Activated naive CD4-positive, alpha-beta T cell (primary cell): Measurements from ENCODE around the gene RABGAP1L.
"Not testable (repeated sequence)": the region's sequence is repeated elsewhere in the genome, so short reads cannot be mapped to it uniquely, and the experiment has no call there.

Experiments used
- DNase-seq, 4 experiments: peaks; one replicate each; lab custom pipeline; 2025; lab: John Stamatoyannopoulos, UW

RABGAP1L gene

DNA sequence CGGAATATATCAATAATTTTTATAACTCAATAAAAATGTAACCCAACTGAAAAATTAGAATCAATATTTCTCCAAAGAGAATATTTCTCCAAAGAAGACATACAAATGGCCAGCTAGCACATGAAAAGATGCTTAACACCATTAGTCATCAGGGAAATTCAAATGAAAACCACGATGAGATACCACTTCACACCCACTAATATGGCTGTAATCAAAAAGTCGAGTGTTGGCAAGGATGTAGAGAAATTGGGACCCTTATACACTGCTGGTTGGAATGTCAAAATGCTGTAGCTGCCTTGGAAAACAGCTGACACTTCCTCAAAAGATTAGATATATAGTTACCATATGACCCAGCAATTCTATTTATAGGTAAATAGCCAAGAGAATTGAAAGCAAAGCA, 421.5 kb downstream of the RABGAP1L start:
- no peak for DNase-seq

DNA sequence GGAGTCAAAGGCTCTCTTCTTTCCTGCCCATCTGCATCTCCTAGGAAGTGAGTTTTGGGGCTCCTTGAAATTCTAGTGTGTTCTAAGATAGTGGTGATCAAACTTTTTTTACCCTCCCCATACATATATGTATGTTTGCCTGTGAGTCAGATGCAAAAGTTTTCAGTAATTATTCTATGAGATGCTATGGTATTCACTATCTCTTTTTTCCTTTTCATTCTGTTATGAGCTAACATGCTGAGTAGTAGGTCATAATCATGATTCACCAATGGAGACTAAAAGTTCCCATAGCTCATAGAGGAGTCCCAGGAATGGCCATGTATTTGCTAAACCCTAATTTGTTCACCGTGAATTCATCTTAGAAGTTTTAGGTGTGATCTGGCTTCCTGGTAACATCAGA, 424.0 kb downstream of the RABGAP1L start:
- no peak for DNase-seq

DNA sequence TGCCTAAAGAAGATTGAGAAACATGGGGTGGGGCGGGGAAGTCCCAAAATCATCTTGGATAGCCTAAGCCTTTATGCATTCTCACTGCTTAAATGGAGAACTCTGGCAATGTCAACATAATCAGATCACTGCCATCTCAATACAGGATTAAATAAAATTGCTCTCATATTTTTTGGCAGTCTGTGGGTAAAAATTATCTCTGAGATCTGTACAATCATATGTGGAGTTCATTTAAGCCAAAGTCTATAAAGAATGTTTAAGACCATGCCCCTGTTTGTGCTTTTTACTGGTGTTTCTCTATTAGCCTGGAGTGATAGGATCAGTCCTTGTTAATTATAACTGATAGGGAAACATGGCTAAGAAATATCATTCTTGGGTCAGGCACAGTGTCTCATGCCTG, 424.8 kb downstream of the RABGAP1L start:
- DNase-seq = no peak

DNA sequence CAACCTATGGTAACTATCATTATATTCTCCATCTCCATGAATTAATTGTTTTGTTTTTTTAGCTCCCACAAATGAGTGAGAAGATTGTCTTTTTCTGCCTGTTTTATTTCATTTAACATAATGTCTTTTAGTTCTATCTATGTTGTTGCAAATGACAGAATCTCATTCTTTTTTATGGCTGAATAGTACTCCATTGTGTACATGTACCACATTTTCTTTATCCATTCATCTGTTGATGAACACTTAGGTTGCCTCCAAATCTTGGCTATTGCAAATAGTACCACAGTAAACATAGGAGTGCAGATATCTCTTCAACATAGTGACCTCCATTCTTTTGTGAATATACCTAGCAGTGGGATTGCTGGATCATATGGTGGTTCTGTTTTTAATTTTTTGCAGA, 429.3 kb downstream of the RABGAP1L start:
- DNase-seq = not testable (repeated sequence)

DNA sequence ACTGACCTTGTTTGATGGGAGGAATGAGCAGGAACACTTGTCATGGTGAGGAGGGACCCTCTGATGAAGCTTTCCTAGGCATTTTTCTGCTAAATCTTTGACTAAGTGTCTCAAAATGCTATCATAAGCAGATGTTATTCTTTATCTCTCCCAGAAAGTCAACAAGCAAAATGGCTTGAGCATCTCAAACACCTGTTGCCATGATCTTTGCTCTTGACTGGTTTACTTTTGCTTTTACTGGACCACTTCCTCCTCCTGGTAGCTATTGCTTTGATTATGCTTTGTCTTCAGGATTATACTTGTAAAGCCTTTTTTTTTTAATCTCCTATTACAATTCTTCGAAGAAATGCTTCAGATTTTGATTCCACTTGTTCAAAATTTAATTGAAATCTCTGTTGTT, 445.9 kb downstream of the RABGAP1L start:
- DNase-seq = no peak

DNA sequence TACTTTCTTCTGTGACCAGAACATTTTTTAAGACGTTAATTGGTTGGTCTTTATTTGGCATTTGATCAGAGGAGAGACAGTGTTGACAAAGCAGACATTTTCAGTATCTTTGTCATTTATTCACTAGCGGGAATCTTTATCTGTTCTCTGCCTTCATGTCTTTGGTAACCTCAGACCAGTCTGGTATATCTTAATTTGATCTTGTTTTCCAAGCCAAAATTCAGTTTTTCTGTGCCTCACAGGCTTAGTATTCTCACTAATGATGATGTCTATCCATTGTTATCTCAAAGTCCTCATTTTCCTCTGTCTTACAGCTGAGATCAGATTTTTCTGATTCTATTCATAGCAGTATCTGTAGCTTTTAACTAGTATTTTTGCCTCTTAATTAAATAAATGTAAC, 447.2 kb downstream of the RABGAP1L start:
- DNase-seq = no peak

DNA sequence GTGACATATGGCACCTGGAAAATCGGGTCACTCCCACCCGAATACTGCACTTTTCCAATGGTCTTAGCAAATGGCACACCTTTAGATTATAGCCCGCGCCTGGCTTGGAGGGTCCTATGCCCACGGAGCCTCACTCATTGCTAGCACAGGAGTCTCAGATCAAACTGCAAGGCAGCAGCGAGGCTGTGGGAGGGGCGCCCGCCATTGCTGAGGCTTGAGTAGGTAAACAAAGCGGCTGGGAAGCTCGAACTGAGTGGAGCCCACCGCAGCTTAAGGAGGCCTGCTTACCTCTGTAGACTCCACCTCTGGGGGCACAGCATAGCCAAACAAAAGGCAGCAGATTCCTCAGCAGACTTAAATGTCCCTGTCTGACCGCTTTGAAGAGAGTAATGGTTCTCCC, 458.6 kb downstream of the RABGAP1L start:
- DNase-seq = not testable (repeated sequence)

DNA sequence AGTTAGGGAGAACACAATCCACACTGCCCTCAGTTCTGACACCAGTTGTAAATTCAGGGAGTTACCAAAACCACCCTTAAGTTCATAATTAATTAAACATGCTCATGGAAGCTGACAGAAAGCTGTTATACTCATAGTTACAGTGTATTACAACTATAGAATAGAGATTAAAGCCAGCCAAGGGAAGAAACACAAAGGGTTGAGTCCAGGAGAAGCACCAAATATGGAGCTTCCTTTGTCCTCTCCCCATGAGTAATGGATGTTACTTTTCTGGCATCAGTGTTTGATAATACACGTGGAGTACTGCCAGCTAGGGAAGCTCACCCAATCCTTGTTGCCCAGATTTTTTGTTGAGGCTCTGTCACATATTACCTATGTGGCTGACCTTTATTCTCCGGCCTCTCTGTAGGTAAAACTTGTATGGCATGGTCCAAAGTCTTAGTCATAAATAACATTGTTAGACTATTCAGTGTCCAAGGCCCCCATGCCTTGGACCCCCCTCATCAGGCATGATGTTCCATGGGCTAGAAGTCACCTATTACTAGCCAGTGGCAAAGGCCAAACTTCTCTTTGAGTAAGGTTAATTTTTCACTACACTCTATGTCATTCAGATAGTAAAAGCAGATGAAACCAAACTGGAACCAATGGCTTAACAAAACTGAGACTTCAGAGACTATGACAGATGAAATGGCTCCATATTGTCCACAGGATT, 464.2 kb downstream of the RABGAP1L start:
- no peak for DNase-seq

DNA sequence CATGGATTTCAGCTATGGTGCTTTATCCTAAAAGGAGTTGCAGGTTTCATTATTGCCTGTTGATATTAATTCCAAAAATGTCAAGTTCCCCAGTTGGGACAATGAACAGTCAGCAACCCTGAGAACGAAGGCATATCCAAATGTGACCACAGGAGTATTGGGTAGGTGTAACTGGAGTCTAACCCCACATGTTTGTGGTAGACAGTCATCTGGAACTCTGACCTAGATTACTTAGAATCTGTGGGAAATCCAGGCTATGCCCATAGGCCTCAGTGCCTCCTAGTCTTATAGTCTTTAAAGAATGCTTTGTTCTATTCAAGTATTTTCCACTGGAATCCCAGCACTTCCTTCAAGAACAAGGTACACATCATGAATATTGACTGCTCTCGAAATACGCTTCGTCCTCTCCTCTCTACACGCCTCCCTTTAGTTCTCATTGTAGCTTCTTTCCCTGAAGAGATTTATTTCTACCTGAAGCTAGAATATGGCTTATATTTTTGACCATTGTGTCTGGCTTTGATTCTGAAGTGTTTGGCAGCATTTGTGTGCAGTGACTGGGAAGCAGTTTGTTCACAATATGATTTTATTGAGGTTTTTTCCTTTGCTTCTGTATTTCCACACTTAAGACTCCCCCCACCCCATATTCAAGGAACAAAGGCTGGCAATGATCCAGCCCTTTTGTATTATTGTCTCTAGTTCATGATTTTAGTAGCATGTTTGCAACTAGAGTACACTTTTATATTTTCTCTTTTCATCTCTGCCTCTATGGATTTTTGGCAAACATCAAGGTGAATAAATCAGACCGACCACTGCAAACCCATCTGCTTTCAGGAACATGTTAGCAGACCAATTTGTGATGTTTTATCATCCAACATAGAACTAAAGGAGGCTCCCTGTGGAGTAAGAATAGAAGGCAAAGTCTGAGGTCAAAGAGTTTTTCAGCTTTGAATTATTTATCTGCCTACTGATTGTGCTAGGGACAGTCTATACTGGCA, 467.0 kb downstream of the RABGAP1L start:
- DNase-seq = no peak

DNA sequence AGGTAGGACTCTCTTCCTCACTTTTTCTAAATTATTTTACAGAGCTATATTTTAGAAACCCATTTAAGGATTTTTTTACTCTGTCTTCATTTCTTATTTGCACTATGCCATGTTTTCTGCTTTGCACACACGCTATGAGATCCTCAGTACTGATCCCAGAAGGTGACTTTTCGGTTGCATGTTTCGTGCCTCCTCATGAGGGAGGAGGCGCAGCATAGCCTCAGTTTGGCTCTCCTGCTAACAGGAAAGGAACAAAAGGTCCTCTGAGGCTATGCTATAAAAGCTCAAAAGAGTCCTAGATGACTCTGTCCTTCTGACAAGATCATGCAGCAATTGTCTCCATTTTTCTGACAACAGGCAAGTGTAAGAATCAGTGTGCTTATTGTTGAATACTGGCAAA, 478.2 kb downstream of the RABGAP1L start:
- no peak for DNase-seq

DNA sequence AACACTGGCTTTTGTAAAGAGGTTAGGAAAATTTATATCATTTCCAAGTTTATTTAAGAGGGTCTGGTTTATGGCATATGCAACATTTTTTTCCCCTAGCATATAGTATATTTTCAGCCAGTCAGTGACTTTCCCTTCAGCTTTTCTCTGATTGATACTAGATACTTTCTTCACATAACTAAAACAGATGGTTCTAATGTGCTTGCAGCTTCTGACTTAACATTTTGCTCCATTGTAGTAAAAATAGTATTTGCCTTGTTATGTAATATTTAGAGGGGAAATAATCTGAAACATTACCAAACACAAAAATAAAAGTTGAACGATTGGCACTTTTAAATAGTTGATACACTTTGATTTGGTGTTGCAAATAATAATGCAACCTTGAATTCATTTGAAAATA, 480.1 kb downstream of the RABGAP1L start:
- no peak for DNase-seq

DNA sequence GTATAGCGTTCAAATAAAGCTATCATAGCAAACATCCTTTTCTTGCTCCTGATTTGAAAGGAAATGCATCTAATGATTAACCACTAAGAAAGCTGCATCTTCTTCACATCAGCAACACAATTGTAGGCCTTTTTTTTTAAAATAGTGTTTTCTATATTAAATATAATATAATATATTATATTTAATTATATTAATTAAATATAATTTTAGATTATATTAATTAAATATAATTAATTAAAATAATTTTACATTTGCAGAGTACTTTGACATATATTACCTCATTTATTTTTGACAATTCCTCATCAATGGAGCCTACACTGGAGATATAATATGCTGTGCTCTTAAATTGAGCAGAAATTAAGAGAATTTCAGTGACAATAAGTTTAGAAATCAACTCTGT, 481.5 kb downstream of the RABGAP1L start:
- no peak for DNase-seq

DNA sequence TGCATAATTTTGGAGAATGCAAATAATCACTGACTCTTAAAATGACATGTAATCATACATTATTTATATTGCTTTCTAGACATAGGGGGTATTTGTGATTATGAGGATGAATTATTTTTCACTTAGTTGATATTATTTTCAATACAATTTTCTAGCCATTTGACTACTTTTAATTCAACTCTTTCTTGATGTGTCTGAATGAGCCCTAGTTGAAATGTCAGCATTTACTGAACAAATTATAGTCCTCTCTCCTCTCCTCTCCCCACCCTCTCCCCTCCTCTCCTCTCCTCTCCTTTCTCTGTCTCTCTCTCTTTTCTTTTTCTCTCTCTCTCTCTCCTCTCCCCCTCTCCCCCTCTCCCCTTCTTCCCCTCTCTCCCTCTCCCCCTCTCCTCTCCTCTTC, 483.1 kb downstream of the RABGAP1L start:
- DNase-seq = no peak

DNA sequence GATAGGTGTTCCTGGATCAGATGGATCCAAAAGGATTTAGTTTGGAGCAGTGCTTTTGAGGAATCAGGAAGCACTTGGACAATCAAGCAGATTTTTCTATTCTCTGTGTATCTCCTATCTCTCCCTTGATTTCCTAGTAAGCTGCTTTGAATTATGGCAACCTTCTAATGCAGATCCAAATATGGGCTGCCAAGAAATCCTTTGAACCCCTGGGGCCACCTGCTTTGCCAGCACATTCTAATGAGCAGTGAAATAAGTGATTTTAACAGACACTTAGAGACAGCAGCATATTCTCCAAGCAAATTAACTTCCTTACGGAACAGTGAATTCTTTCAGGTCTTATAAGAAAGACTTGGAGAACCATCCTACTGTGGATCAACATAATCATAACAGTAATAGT, 483.9 kb downstream of the RABGAP1L start:
- no peak for DNase-seq

DNA sequence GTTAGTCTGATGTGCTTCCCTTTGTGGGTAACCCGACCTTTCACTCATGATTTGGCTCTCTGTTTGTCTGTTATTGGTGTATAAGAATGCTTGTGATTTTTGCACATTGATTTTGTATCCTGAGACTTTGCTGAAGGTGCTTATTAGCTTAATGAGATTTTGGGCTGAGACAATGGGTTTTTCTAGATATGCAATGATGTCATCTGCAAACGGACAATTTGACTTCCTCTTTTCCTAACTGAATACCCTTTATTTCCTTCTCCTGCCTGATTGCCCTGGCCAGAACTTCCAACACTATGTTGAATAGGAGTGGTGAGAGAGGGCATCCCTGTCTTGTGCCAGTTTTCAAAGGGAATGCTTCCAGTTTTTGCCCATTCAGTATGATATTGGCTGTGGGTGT, 490.3 kb downstream of the RABGAP1L start:
- DNase-seq = not testable (repeated sequence)

DNA sequence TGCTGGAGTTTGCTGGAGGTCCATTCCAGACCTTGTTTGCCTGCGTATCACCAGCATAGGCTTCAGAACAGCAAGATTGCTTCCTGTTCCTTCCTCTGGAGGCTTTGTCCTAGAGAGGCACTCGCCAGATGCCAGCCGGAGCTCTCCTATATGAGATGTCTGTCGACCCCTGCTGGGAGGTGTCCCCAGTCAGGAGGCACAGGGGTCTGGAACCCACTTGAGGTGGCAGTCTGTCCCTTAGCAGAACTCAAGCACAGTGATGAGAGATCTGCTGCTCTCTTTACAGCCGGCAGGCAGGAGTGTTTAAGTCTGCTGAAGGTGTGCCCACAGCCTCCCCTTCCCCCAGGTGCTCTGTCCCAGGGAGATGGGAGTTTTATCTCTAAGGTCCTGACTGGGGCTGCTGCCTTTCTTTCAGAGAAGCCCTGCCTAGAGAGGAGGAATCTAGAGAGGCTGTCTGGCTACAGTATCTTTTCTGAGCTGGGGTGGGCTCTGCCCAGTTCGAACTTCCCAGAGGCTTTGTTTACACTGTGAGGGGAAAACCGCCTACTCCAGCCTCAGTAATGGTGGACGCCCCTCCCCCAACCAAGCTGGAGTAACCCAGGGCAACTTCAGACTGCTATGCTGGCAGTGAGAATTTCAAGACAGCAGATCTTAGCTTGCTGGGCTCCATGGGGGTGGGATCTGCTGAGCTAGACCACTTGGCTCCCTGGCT, 493.4 kb downstream of the RABGAP1L start:
- DNase-seq = no peak

DNA sequence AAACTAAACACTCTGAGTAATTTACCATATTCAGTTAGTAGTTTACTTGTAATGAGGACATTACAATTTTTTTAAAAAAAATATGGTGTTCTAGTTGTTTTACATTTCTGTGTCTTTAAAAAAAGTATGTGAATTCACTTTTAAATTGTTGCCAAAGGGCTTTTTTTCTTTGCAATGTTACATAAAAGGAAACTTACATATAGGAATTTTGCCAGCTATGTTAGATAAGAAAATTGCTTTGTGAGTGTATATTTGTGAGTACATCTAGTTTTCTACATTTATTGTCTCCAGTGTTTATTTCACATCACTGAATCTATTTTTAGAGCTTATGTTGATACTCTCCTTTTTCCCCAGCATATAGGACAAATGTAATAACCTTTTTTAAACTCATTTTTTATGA, 495.2 kb downstream of the RABGAP1L start:
- no peak for DNase-seq

DNA sequence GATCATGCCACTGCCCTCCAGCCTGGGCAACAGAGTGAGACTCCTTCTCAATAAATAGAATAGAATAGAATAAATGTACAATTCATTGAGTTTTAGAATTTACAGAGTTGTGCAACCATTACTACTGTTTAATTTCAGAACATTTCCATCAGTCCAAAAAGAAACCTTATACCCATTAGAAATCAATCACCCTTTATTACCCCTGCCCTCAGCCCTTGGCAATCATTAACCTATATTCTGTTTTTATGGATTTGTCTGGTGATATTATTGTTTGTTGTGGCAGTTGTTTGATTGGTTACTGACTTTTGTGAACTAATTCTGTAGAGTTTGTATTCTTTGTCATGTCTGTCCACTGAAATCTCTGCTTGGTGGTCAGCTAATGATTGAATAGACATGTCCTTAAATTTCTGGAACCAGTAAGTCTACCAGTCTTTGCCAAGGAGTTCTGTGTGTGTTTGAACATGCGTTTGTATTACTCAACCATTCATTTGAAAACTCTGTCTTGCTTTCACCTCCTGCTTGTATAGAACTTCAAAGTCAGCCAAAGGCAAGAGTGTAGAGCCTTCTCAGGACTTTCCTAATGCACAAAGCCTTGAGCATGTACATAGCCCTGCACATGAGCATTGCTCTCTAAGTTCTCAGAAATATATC, 497.2 kb downstream of the RABGAP1L start:
- no peak for DNase-seq

DNA sequence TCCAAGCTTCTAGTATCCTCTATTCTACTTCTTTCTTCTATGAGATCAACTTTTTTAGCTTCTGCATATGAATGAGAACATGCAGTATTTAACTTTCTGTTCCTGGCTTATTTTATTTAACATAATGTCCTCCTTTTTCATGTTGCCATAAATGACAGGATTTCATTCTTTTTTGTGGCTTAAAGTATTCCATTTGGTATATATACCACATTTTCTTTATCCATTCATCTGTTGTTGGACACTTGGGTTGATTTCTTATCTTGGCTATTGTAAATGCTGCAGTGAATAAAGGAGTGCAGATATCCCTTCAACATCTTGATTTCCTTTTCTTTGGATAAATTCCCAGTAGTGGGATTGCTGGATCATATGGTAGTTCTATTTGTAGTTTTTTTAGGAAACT, 498.1 kb downstream of the RABGAP1L start:
- no peak for DNase-seq

DNA sequence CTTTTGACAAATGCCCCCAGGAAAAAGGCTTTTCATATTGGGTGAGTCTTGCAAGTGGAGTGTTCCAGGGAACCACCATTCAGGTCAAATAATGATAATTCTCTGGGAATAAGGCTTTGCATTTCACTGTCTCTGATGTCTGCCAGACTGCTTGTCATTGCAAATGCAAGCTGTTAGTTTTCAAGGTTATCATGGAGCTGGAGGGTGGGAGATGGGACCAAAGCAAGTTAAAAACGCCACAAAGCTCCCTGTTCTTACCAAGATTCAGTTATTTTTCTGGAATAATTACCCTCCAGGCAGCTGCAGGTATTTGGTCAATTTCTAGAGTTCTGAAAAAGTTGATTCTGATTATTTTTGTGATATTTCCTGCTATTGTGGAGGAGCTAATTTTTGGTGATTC, 498.6 kb downstream of the RABGAP1L start:
- no peak for DNase-seq

DNA sequence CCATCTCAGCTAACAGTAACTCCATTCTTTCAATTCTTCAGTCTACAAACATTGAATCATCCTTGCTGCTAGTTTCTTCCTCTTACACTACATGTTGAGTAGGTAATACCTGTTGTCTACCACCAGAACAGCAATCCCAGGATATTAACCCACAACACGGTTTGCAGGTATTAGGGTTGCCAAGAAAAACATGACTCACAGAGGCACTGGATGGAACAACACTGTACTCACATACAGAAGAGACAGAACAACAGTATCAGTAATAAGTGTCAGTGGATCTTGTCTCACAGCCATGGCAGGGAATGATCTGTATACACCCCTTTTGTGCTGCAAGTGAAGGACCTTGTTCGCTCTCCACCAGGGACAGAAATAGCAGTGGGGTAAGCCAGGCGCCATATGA, 500.5 kb downstream of the RABGAP1L start:
- DNase-seq = no peak

DNA sequence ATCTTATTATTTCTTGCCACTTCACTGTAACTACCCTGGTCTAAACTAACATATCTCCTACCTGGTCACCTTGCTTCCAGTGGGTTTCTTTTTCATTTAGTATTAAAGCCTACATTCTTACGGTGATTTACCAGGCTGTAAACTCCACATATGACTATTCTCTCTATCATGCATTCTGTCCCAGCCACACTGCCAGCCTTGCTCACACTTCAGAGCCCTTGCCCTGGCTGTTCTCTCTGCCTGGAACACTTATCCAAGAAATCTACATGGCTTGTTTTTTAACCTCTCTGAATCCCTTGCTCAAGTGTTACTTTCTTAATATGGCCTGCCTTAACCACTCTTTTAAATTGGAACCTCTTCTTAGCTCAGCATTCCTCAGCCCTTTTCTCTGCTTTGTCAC, 501.2 kb downstream of the RABGAP1L start:
- DNase-seq = no peak
